ENCODE data around the gene DIABLO.

- TF ChIP-seq CTCF (conservative IDR thresholded peaks at IDR 0.05; ENCODE audit: low read depth, low read length) (no peak), EZH2 (IDR thresholded peaks at IDR 0.05; ENCODE audit: borderline replicate concordance, low read depth, low read length, poor library complexity, severe bottlenecking) (no peak)
Measured at GRCh38 chr12:122160761-122161160, 65.1 kb downstream of the DIABLO start.
